NCI-H82 (cell line): Measurements from ENCODE around the gene MAP3K1.
"Not testable (repeated sequence)": the region's sequence is repeated elsewhere in the genome, so short reads cannot be mapped to it uniquely, and the experiment has no call there.

Experiments
- DNase-seq: peaks from one replicate; lab custom pipeline; 2025; lab: John Stamatoyannopoulos, UW

The MAP3K1 gene

DNA sequence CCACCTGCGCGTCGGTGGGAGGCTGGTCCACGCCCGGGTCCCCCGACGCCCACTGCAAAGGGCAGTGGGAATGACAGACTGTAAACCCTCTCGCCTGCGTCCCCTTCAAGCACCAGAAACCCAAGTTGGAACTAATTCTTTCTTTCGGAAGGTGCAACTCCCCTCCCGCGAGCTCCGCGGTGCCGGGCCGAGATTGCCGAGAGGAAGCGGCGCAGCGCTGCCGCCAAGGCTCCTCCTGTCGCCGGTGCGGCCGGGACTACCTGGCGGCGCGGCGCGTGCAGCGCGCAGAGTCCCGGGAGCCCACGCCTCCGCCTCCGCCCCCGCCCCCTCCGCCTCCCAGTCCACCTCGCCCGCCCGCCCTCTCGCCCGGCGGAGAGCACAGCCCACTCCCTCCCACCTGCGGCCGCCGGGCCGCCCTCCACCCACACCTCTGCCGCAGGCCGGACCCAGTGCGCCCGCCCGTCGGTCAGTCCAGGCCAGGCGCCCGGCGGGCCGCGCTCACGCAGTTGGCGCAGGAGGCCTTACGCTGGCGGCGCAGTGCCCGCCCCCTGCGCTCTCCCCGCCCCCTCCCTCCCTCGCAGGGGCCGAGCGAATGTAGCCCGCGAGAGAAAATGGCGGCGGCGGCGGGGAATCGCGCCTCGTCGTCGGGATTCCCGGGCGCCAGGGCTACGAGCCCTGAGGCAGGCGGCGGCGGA is at the start of gene MAP3K1:
TSS of gene MAP3K1 (plus strand) at position 587 of the 695 bp plus-strand sequence. CDS start at position 612, 25 bp downstream.
- DNase-seq = peak; percentile 77

DNA sequence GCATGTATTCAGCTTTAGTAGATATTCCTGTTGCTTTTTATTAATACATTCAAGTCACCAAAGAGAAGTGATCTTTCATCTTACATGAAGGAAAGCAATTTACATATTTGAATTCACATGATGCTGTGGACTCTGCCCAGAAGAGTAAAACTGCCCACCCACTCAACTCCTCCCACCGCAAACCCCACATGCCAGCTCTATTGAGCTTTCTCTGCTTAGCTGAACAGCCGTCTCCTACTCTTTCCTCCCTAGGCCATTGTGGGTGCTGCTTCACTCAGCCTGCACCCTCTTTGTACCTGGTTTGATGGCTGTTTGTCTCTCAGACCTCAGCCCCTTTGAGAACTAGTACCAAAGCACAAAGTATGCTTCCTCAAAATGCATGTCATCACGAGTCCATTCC is 48.4 kb upstream of the MAP3K1 start:
- no peak for DNase-seq

DNA sequence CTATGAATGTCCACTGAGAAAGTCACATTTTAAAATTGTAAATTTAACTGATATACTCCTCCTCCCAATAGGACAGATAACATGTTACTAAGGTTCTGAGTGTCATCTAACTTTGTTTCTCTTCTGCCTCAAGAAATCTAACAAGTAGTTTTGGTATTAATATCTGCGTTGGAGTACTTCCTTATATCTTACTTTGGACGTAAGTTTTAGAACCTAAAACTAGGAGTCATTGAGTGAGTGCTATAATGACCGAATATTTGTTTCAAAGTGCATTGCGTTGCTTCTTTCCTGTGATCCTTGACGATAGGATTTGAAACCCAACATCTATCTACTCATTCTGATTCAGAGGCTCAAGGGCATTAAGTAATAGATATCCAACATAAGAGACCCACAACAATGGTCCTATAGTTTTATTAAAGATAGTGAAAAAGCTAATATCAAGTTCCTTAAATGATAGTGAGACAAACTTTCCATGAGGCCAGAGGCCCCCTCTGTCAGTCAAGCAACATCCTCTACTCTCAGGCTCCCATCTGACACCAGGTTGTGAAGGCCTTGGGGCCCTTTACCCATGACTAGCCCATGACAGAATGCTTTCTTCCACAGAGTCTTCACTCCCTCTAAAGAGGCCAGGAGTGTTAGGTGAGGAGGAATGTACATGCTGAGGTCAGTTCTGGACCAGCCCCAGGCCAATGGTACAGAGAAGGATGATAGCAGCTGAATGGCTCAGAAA is 45.3 kb upstream of the MAP3K1 start:
- no peak for DNase-seq

DNA sequence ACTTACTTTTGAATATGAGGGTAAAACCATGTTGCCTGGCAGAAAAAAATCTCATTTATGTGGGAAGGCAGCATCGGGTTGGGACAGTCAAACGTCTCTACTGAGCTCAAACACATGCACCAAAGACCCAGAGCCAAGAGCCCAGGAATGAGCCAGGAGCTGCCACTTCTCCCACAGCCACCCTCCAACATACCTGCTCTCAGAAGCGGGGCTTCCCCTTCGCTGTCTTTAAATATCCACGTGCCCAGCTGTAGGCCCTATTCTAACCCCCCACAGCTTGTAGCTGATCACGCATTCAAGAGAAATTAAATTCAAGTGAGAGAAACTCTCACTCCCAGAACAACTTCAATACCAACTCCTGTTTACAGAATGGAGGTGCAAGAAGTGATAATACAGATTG is 42.6 kb upstream of the MAP3K1 start:
- no peak for DNase-seq

DNA sequence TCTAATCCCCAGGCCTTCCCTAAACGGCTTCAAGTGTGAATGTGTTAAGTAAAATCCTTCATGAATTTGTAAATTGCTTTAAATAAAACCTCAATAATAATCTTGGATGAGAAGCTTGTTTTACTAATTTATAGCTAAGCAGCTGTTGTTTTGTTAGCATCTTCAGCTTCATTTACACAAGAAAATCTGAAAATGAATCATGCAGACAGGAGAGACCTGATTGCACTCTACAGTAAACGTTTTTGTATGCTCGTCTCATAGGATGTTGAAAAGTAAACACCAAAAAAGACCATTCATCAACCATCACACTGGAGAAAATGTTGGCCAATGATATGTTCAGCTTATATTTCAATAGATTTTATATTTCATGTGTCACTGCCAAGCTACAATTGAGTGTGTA is 40.4 kb upstream of the MAP3K1 start:
- DNase-seq = no peak

DNA sequence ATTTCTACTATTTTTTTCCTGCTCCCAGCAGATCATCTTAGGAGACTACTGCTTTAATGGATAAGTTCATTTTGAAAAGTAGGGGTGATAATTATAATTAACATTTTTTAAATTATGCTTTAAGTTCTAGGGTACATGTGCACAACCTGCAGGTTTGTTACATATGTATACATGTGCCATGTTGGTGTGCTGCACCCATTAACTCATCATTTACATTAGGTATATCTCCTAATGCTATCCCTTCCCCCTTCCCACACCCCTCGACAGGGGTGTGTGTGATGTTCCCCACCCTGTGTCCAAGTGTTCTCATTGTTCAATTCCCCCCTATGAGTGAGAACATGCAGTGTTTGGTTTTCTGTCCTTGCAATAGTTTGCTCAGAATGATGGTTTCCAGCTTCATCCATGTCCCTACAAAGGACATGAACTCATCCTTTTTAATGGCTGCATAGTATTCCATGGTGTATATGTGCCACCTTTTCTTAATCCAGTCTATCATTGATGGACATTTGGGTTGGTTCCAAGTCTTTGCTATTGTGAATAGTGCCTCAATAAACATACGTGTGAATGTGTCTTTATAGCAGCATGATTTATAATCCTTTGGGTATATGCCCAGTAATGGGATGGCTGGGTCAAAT is 39.0 kb upstream of the MAP3K1 start:
- DNase-seq = not testable (repeated sequence)

DNA sequence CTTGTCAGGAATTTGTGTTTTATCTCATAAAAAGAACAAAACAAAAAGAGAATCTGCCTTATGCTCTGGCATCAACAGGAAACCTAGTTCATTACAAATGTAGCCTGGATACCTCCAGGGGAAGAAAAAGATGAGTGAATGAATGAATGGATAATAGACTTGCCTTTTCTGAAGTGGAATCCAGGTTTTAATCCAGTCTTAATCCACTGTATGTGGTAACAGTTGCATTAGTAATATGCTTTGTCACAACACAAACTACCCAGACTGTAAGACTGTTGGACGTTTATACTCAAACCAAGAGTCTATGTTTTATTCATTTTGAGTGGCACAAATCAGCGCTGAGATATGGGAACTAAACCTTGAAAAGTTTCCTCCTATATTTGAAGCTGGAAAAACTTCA is 32.1 kb upstream of the MAP3K1 start:
- DNase-seq = no peak

DNA sequence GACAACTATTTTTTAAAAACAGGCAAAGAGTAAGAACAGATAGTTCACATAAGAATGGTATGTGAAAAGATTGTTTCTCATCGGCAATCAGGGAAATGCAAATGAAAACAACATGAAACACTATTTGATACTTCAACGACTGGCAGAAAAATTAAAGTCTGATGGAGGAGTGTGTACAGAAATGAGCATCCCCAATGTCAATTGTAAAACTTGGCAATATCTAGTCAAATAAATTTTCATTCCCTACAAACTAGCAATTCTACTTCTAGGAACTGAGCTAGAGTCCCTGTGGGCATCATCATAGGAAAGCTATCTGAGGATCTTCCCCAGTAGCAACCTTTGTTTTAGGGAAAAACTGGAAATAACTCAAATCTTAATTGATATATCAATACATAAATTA is 29.0 kb upstream of the MAP3K1 start:
- DNase-seq = no peak

DNA sequence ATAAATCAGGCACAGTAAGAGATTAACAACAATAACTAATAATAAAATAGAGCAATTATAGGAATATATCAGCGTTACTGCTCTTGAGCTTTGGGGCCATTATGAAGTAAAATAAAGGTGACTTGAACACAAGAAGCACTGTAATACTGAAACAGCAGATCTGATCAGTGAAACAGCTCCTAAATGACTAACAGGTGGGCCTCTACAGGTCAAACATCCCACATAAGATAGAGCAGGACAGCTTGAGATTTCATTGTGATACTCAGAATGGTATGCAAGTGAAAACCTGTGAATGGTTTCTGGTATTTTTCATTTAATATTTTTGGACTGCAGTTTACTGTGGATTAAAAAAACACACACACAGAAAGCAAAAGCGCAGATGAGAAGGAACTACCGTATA is 24.0 kb upstream of the MAP3K1 start:
- no peak for DNase-seq

DNA sequence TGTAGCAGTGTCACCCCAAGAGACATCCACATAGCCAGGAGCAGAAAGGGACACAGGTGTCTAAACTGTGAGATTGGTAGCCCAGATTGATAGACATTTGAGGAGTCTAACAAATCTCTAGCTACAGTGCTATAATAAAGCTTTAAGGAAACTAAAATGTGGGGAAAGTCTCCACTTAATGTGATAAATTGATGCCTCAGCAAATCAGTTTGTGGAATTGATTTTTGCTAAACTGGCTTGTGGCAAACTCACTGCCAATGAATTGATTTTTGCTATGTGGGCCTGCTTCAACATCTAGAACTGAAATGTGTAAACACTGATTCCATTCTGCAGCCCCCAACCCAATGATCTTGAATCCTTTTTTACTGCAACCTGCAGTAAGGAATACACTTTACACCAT is 16.8 kb upstream of the MAP3K1 start:
- no peak for DNase-seq

DNA sequence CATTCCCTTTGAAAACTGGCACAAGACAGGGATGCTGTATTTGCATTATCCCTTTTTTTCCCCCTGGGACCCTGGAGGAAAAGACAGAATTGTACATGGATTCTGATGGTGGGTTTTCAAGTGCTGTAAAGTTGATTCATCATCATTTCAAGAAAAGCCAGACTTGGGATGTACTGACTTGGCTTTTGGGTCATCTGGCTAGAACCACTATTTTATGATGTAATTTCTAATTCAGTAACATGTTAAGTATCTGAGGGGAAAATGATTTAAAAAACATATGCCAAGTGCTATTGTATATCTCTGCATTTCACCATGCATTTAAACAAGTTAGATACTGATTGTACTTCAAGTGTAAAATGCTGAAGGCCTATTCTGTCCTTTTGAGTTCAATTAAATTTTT is 15.2 kb upstream of the MAP3K1 start:
- DNase-seq = no peak

DNA sequence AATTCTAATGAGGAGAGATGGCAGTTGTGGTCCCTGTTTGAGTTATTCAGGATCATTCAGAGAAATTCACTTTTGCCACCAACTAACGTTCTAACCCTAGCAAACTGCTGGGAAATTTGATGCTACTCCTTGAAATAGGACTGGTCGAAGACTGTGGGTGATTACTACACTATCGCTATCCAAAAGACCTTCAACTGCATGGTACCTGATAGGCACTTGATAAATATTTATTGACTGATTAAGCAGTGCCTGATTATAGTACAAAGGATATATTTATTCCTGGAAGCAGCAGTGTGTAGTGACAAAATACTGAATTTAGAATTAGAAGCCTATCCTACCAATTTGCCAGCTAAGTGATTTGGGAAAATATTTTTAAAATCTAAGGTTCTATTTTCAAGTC is 14.1 kb upstream of the MAP3K1 start:
- DNase-seq = no peak

DNA sequence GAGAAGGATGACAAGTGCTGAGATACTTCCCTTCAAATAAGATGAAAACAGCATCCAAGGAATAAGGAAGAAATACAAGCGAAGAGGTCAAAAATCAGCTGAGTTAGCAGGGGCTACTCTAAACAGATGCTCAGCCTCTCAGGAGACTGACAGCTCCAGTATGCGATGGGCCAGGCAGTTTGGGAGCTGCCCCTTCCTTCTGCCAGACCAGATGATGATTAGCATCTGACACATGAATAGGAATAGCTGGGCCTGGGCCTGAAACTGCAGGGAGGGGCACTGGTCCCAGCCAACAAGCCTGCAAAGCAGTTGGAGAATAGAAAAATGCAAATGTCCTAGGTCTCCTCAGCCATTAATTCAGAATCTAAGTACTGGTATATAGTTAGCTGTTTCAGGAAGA is 13.1 kb upstream of the MAP3K1 start:
- DNase-seq = peak; percentile 8

DNA sequence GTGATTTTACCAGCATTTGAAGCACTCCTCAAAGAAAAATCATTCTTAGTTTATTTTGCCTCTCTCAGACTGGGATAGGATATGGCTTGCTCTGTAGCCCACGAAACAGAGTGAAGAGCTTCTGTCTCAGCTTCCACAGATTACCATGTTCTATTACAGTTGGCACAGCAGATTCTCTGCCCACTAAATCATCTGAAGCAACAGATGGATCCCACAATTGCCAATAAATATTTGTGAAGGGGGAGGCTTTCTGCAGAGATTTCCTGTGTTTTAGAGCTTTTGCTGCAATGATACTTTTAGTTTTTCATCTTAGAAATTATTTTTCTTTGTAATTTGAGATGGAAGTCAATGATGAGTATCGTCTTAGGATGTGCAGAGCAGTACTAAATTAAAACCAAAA is 12.3 kb upstream of the MAP3K1 start:
- DNase-seq = no peak

DNA sequence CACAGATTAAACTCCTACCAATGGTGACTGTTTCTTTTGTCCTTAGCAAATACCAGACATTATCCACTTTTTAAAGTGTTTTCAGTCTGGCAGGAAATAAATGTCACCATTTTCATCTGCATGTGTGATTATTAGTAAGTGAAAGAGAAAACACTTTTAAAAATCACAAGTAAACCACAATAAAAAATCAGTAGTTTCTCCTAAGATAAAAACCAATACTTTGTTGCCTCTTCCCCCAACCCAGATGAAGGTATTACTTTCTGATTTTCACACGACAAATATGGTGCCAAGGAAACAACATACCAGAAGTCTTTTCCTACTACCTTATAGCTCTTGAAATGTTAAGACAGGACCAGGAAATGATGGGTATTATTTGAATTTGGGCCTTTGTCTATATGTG is 11.5 kb upstream of the MAP3K1 start:
- no peak for DNase-seq

DNA sequence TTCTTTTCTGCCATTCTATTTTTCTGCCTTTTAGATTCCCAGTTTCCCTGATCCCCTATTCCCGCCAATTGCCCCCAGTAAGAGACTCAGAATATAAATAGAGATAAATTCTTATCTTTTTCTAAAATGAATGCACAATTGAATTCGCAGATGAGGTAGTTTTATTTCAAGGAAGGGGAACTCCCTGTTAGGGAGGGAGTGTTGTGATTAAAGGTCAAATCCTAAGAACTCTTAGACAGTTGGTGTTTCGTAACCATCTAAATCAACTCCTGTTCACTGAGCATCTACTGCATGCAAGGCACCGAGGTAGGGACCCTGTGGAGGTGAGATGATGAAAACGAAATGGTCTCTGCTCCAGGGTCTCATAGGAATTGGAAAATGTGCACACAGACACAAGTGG is 7.7 kb upstream of the MAP3K1 start:
- DNase-seq = no peak

DNA sequence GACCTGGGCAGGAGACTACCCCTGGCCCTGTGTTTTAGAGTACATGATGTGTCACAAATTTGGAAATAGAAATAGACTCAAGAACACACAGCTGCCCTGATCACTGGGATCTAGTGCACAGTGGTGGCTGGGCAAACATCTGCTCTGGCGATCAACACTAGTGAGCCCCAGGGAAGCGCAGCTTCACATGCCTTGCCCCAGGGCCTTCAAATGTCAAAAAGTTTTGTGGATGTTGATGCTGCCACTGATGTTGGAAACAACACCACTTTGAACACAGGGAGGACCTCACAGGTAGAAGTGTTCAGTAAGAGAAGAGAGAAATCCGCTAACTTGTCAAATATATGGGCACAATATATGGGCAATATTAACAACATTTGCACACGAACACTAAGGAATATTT is 7.1 kb upstream of the MAP3K1 start:
- no peak for DNase-seq

DNA sequence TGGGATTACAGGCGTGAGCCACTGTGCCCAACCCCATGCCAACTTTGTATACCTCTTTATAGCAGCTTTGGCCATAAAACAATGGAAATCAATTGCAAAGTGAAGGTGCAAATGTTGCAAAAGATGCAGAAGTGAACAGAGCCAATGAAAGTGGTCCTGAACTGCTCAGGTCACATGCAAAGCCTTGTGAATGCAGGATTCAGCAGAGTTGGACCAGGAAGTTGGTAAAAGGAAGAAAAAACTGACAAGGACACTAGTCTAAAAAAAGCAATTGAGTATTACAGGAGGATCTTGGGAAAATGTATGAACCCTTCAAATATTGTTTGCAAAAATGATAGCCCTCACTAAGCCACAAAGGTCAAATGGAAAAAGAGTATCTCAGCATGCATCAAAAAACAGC is 4.5 kb upstream of the MAP3K1 start:
- DNase-seq = no peak

DNA sequence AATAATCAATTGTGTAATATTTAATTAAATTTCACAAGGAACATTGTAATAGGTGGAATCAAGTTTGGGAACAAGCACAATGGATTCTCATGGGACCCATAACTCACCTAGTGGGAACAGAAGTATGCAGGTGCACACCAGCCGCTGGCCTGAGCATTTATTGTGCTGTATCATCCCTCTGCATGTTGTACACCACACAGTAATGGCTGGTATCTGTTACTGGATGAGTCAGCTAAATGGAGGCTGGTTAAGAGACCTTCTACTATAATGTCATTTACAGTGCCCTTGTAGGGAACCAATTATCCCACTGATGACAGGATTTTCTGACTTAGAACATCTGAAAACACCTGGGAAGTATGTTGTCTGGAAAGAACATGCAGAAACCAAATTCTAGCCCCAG is 3.2 kb upstream of the MAP3K1 start:
- DNase-seq = peak; percentile 32

DNA sequence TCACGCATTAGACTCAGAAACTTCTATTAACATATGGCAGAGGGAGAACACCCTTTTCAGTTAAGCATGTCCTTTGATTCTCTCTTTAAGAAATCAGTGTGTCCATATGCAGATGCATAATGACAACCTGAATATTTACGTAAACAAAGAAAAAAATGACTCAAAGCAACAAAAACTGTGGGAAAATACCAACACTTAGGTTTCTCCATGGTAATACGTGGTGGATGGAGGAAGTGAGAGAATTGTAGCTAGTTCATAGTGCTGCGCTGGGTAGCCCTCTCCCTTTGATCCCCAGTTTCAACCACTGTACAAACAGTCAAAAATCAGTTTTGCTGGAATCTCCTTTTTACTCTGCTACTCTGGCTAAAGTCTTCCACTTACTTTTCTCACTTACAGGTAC is 2.0 kb upstream of the MAP3K1 start:
- DNase-seq = no peak

DNA sequence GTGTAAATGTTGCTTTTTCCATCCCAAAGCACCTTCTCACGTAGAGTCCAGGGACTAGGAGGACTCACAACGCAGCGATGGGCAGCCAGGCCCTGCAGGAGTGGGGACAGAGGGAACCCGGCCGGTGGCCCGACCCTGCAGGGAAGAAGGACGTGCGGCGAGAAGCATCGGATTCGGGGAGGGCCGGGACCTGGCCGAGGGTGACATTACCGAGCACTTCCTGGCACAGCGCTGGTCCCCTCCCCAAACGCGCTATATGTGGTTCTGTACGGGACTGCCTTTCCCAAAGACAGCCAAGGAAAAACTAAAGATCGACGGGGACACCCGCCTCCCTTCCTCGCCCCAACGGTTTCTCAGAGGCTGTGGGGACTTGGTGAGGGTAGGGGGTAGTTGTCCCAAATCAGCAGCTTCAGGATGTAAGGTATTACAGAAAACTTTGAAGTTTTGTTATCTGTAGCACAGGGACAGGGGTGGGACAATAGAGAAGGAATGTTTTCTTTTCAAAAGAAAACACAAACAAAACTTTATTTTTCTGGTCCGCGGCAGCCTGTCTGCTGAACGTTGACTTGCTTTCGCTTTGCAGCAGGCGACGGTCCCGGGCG is 887 bp upstream of the MAP3K1 start:
- peak; percentile 40 for DNase-seq

DNA sequence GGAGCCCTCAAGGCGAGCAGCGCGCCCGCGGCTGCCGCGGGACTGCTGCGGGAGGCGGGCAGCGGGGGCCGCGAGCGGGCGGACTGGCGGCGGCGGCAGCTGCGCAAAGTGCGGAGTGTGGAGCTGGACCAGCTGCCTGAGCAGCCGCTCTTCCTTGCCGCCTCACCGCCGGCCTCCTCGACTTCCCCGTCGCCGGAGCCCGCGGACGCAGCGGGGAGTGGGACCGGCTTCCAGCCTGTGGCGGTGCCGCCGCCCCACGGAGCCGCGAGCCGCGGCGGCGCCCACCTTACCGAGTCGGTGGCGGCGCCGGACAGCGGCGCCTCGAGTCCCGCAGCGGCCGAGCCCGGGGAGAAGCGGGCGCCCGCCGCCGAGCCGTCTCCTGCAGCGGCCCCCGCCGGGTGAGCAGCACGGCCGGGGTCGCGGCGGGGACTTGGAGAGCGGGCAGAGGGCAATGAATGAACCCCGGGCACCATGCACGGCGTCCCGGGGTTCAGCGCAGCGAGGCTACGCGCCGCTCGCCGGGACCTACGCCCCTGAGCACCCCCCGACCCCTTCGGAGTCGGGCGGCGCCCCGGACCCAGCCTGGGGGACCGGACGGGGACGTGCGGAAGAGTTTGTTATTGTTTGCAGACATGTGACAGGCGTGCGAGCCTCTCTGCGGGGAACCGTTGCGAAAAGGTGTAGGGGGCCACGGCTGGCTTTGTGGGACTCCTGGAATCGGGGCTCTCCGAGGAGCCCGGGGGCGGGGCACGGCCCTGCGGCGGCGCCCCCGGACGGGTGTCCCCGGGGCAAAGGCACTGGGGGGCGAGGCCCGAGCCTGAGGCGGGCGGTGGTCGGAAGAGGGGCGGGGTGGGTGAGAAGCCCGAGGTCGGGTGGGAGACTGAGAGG is 553 bp downstream of the MAP3K1 start:
- DNase-seq = peak; percentile 66
